Heart left ventricle (tissue), 16 donors: ENCODE data around the gene ASIC2. TPM values are rescaled to one million over a fixed set of nuclear protein-coding genes. Genes with fewer than 3 reads are reported as not detected.
A peak's percentile ranks its signal among the peaks of the same experiment; 100 is the strongest.

ENCODE experiments used
- ATAC-seq, 4 donors: fragments of 200-7000 bp; cut with Tn5 transposase; one replicate each; pipeline ENCODE4 v1.9.1; 2020 to 2022; ENCODE audit warnings: moderate library complexity in 4 of 4, mild to moderate bottlenecking in 3 of 4, moderate number of reproducible peaks in 1 of 4
- DNase-seq, 5 donors: peaks; one replicate each; pipeline ENCODE4 v3.0.0-alpha.2; 2020
- H3K27ac ChIP-seq, 12 donors: fragments of 200-600 bp; sonication (generic) in 4 of 12; one replicate each; pipeline versions ENCODE4 v1.5.0 to v1.8.0; 2016 to 2022; ENCODE audit warnings: mild to moderate bottlenecking in 2 of 12
- H3K27me3 ChIP-seq, 9 donors: fragments of 200-600 bp; sonication (generic) in 2 of 9; one replicate each; pipeline versions ENCODE4 v1.5.1 to v1.8.0; 2016 to 2022; ENCODE audit warnings: mild to moderate bottlenecking in 3 of 9
- H3K36me3 ChIP-seq, 9 donors: fragments of 200-600 bp; sonication (generic) in 2 of 9; one replicate each; pipeline versions ENCODE4 v1.5.0 to v1.8.0; 2018 to 2022; ENCODE audit warnings: mild to moderate bottlenecking in 2 of 9
- H3K4me1 ChIP-seq, 12 donors: fragments of 200-600 bp; sonication (generic) in 4 of 12; one replicate each; pipeline versions ENCODE4 v1.5.0 to v1.8.0; 2016 to 2022; ENCODE audit warnings: mild to moderate bottlenecking in 3 of 12
- H3K4me3 ChIP-seq, 12 donors: fragments of 200-600 bp; sonication (generic) in 4 of 12; one replicate each; pipeline versions ENCODE4 v1.5.0 to v1.8.0; 2017 to 2022; ENCODE audit warnings: mild to moderate bottlenecking in 9 of 12, moderate library complexity in 4 of 12
- H3K9me3 ChIP-seq, 12 donors: fragments of 200-600 bp; sonication (generic) in 4 of 12; one replicate each; pipeline versions ENCODE4 v1.5.0 to v1.8.0; 2016 to 2022; ENCODE audit warnings: mild to moderate bottlenecking in 1 of 12
- CTCF ChIP-seq, 12 donors: fragments of 200-600 bp; sonication (generic) in 4 of 12; IDR thresholded peaks; one replicate each; pipeline versions ENCODE4 v1.5.0 to v1.8.0; 2018 to 2022; ENCODE audit warnings: antibody characterized with exemption in 12 of 12, mild to moderate bottlenecking in 5 of 12
- POLR2A ChIP-seq, 2 donors: fragments of 450-650 bp; IDR thresholded peaks; one replicate each; pipeline ENCODE4 v1.6.1; 2017; ENCODE audit warnings: antibody characterized with exemption in 2 of 2, mild to moderate bottlenecking in 2 of 2, moderate library complexity in 2 of 2
- WGBS, 4 donors: extraction: QIAGEN DNeasy Blood & Tissue Kit in 2 of 4; methylation state at CpG; one replicate each; pipeline versions ENCODE4 v1.1.5 to v1.1.7; 2013 to 2018; 5-methylcytosine and 5-hydroxymethylcytosine counted together
- intact Hi-C, 10 donors: fragments of 100-400 bp; cut with DNase I; formaldehyde crosslinking; loops; one replicate each; pipeline versions ENCODE4 v1.11.1 to v1.14.2; 2022
- long read RNA-seq, 3 donors: library from polyadenylated mRNA; unstranded; transcript quantifications; one replicate each; pipeline ENCODE4 v2.0.0, GENCODE V29; 2020 to 2021
- polyA plus RNA-seq, 2 donors: library from polyadenylated mRNA; stranded (reverse); fragments of 200-250 nt; gene quantifications; one replicate each; pipeline ENCODE4 v1.2.3, GENCODE V29; 2013
- total RNA-seq, 9 donors: library from RNA; depleted of rRNA in 2 of 9; stranded (reverse); fragments of >200 nt in 2 of 9; fragmentation: NEBNext Ultra II Directional in 3 of 9; extraction: Animal tissue kit (Norgen Biotek cat#: 25700) in 3 of 9; gene quantifications; one replicate each; pipeline versions ENCODE4 v1.1.0 to v1.2.4, GENCODE V29; 2016 to 2023
- donor health status: ischemic (EF 13 %, LVEDD 7.1; RV severe dilation, severe dysfunction).
- donor health status: healthy with polysubstance abuse.
- donor health status: DM: no; HTN: yes; CAD: no.
- donor health status: DM: no; HTN: no; CAD: no.
- donor health status: ischemic (EF 25% LVEDD 6.9; RV normal size, moderate dysfunction).
- donor health status: ischemic (EF 25% LVEDD 5.7; RV mildly dilated, moderate dysfunction).
- donor health status: healthy.
- donor health status: DM: yes; HTN: yes; CAD: no.
- donor health status: ischemic (EF 35%, LVEDD 5.7; RV mildly dilated, moderate dysfunction).
- donor health status: nonischemic (EF 11% LVEDD 7.7; RV severe dilation, severe dysfunction).
- donor health status: DM: yes; HTN: yes; CAD: no.
- donor health status: PGD.
- donor health status: ischemic (EF 29% LVEDD 5.4; RV normal size, mild dysfunction).
- donor health status: nonischemic (EF 23%, LVEDD 6.1; RV moderate dilation, normal function).

The ASIC2 gene
- total RNA-seq (1 to 10 TPM in 1 of 9 donors, not detected in 8; 1.1 TPM), polyA plus RNA-seq (not detected)
- long read RNA-seq, donor 1: 0 reads
- long read RNA-seq, donor 2: 0 reads
- long read RNA-seq, donor 3: 0 reads

- intact Hi-C loops: no loop called here
Observed at GRCh38 chr17:33292981-33293867, at the start of gene ASIC2. ASIC2 (minus strand) TSS chr17:33293295.

GRCh38 chr17:33342025-33342424 is 48.9 kb upstream of the ASIC2 start:
- 59 to 66% (median 63%) methylated on average over 3 of the region's 3 CpGs for WGBS, 4 donors
- H3K9me3 ChIP-seq: no peaks in the 10 kb centered on the region
- no peak overlapping the region for H3K27ac ChIP-seq
- ATAC-seq (no peak), DNase-seq (no peak)
- TF ChIP-seq POLR2A (IDR thresholded peaks at IDR 0.05): no peak
- no peak for TF ChIP-seq CTCF (IDR thresholded peaks at IDR 0.05)
- H3K36me3 ChIP-seq: no peaks in the 10 kb centered on the region
- intact Hi-C loops: no loop called here
- H3K4me3 ChIP-seq: no peak overlapping the region
- peaks cover 0 to 52% (median 15%) of the 10 kb centered on the region in 9 donors for H3K27me3 ChIP-seq
- H3K4me1 ChIP-seq: no peaks in the 10 kb centered on the region

More at GRCh38 chr17:33292981-33293867, at the start of gene ASIC2:
- peaks cover 25 to 72% (median 50%) of the 10 kb centered on the region in 9 donors for H3K27me3 ChIP-seq
- H3K4me3 ChIP-seq: peak within 1 kb of the TSS in 9 of 12 donors; percentile 3 to 46 (median 34)
- no peak for TF ChIP-seq POLR2A (IDR thresholded peaks at IDR 0.05)
- TF ChIP-seq CTCF (IDR thresholded peaks at IDR 0.05): no peak
- no peak within 1 kb of the TSS for H3K27ac ChIP-seq
- H3K4me1 ChIP-seq: peaks cover 0 to 24% (median 8%) of the 10 kb centered on the region in 12 donors
- no peaks in the 10 kb centered on the region for H3K9me3 ChIP-seq
- H3K36me3 ChIP-seq: no peaks in the 10 kb centered on the region
- DNase-seq (no peak), ATAC-seq (peak in 2 of 4 donors; percentile 33 to 44)
- 8 to 17% (median 11%) methylated on average over 32 to 68 of the region's 68 CpGs for WGBS, 4 donors

GRCh38 chr17:33338242-33338641 is 45.1 kb upstream of the ASIC2 start:
- Histone ChIP-seq H3K27ac (no peak overlapping the region), H3K4me1 (no peaks in the 10 kb centered on the region), H3K27me3 (peaks cover 0 to 55% (median 13%) of the 10 kb centered on the region in 9 donors), H3K9me3 (no peaks in the 10 kb centered on the region), H3K4me3 (no peak overlapping the region), H3K36me3 (no peaks in the 10 kb centered on the region)
- intact Hi-C loops: no loop called here
- ATAC-seq (no peak), DNase-seq (no peak)
- WGBS, 4 donors: 63 to 68% (median 66%) methylated on average over 4 of the region's 4 CpGs
- TF ChIP-seq POLR2A (IDR thresholded peaks at IDR 0.05): no peak
- no peak for TF ChIP-seq CTCF (IDR thresholded peaks at IDR 0.05)

GRCh38 chr17:33335491-33336173 is 42.5 kb upstream of the ASIC2 start:
- no peaks in the 10 kb centered on the region for H3K4me1 ChIP-seq
- H3K36me3 ChIP-seq: no peaks in the 10 kb centered on the region
- ATAC-seq (no peak), DNase-seq (no peak)
- no peaks in the 10 kb centered on the region for H3K9me3 ChIP-seq
- intact Hi-C loops: no loop called here
- peaks cover 0 to 45% (median 9%) of the 10 kb centered on the region in 9 donors for H3K27me3 ChIP-seq
- no peak overlapping the region for H3K27ac ChIP-seq
- 50 to 58% (median 53%) methylated on average over 5 of the region's 5 CpGs for WGBS, 4 donors
- no peak for TF ChIP-seq POLR2A (IDR thresholded peaks at IDR 0.05)
- TF ChIP-seq CTCF (IDR thresholded peaks at IDR 0.05): no peak
- H3K4me3 ChIP-seq: no peak overlapping the region
